PC-9 (cell line): Measurements from ENCODE around the gene NRG3. TPM values are rescaled to one million over a fixed set of nuclear protein-coding genes. Genes with fewer than 3 reads are reported as not detected.

Source experiments
- BruUV-seq: library from RNA; stranded (reverse); fragments of 400-500 nt; replicated peaks from 2 replicates; lab custom pipeline; 2021; lab: Mats Ljungman, UMichigan
- CTCF ChIA-PET: fragments of 300-600 bp; sonication (Branson Sonifier 250); formaldehyde crosslinking; loops from one replicate; lab custom pipeline; 2022; ENCODE audit warnings: antibody characterized with exemption; lab: Charles Lee
- POLR2A ChIA-PET: fragments of 300-600 bp; sonication (Branson Sonifier 250); formaldehyde crosslinking; loops from one replicate; lab custom pipeline; 2022; ENCODE audit warnings: antibody characterized with exemption; ENCODE audit not compliant: unreplicated experiment; lab: Charles Lee
- DNase-seq, 2 experiments: peaks; one replicate each; pipeline versions ENCODE4 v3.0.0 to v3.0.0-alpha.2; 2015 to 2022; ENCODE audit warnings: mixed read lengths in 1 of 2
- H2AFZ ChIP-seq: fragments of 200-600 bp; sonication (generic); 2 replicates; pipeline ENCODE4 v1.8.1; 2017; ENCODE audit warnings: antibody characterized with exemption
- H3F3A ChIP-seq: fragments of 200-600 bp; sonication (generic); 2 replicates; pipeline ENCODE4 v1.8.1; 2017; ENCODE audit warnings: antibody characterized with exemption, mild to moderate bottlenecking, low read depth; ENCODE audit not compliant: insufficient read depth
- H3K27ac ChIP-seq: fragments of 200-600 bp; sonication (generic); 2 replicates; pipeline ENCODE4 v1.6.1; 2016; ENCODE audit warnings: mixed run types
- H3K27me3 ChIP-seq: fragments of 200-600 bp; sonication (generic); 2 replicates; pipeline ENCODE4 v1.6.1; 2016; ENCODE audit warnings: low read depth, mixed run types; ENCODE audit not compliant: insufficient read depth
- H3K36me3 ChIP-seq: fragments of 200-600 bp; sonication (generic); 2 replicates; pipeline ENCODE4 v1.6.1; 2016; ENCODE audit warnings: low read depth, mixed run types
- H3K4me1 ChIP-seq: fragments of 200-600 bp; sonication (generic); replicated peaks from 2 replicates; pipeline ENCODE4 v1.6.1; 2016; ENCODE audit warnings: mixed run types; ENCODE audit not compliant: insufficient read depth
- H3K4me2 ChIP-seq: fragments of 200-600 bp; sonication (generic); 2 replicates; pipeline ENCODE4 v1.6.1; 2017; ENCODE audit warnings: mixed run types
- H3K4me3 ChIP-seq: fragments of 200-600 bp; sonication (generic); 2 replicates; pipeline ENCODE4 v1.6.1; 2016; ENCODE audit warnings: mixed run types
- H3K79me2 ChIP-seq: fragments of 200-600 bp; sonication (generic); 2 replicates; pipeline ENCODE4 v1.6.1; 2017; ENCODE audit warnings: low read depth, mixed run types
- H3K9me2 ChIP-seq: fragments of 200-600 bp; sonication (generic); 2 replicates; pipeline ENCODE4 v1.8.1; 2017; ENCODE audit warnings: mild to moderate bottlenecking; ENCODE audit not compliant: insufficient read depth
- H3K9me3 ChIP-seq: fragments of 200-600 bp; sonication (generic); 2 replicates; pipeline ENCODE4 v1.8.1; 2016; ENCODE audit warnings: low read depth; ENCODE audit not compliant: insufficient read depth
- H4K20me1 ChIP-seq: fragments of 200-600 bp; sonication (generic); 2 replicates; pipeline ENCODE4 v1.8.1; 2017; ENCODE audit not compliant: insufficient read depth
- CTCF ChIP-seq: fragments of 200-600 bp; sonication (generic); conservative IDR thresholded peaks from 2 replicates; pipeline ENCODE4 v1.6.1; 2017; ENCODE audit warnings: mixed run types, antibody characterized with exemption, mild to moderate bottlenecking, moderate library complexity
- EZH2 ChIP-seq: fragments of 200-600 bp; sonication (generic); IDR thresholded peaks from 2 replicates; pipeline ENCODE4 v1.8.0; 2017; ENCODE audit warnings: antibody characterized with exemption, low read depth
- intact Hi-C: fragments of 100-400 bp; cut with micrococcal nuclease; formaldehyde crosslinking; loops from one replicate; pipeline ENCODE4 v1.10.0; 2022; ENCODE audit not compliant: unreplicated experiment
- total RNA-seq: library from RNA; stranded (reverse); gene quantifications from 2 replicates; pipeline ENCODE4 v1.2.3, GENCODE V29; 2021

Gene NRG3
- total RNA-seq, 1 experiment from 2014 or later, result not detected

- no peak for TF ChIP-seq EZH2
- no peak for TF ChIP-seq CTCF
Observed at GRCh38 chr10:82394122-82394521, 519.1 kb downstream of the NRG3 start.

DNA sequence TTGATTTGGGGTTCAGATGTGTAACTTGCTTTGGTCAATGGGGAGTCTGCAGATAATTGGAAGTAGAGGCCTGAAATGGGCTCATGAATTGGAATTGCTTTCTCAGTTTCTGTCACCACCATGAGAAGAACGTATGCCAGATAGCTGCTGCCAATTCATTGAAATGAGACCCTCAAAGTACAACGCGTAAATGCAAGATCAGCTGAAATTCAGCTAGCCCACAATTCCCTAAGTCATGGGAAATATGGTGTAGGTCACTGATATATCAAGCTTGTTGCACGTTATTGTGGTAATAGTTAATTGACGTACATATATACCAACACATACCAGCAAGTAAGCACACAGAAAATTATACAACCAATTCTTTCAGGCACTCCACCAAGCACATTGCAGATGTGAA lies 520.0 kb downstream of the NRG3 start:
- no peaks in the 10 kb centered on the region for H3K9me2 ChIP-seq
- POLR2A ChIA-PET, result no interaction called here
- H3F3A ChIP-seq, result no peaks in the 10 kb centered on the region
- BruUV-seq, result no TSS peak
- no peak for DNase-seq
- no peak overlapping the region for H3K27ac ChIP-seq
- no peaks in the 10 kb centered on the region for H3K36me3 ChIP-seq
- H3K4me2 ChIP-seq, result no peak overlapping the region
- CTCF ChIA-PET, result no interaction called here
- TF ChIP-seq EZH2 (no peak), CTCF (no peak)
- no peak overlapping the region for H2AFZ ChIP-seq
- no peaks in the 10 kb centered on the region for H4K20me1 ChIP-seq
- H3K27me3 ChIP-seq, result no peaks in the 10 kb centered on the region
- H3K79me2 ChIP-seq, result no peaks in the 10 kb centered on the region
- no peaks in the 10 kb centered on the region for H3K4me1 ChIP-seq
- H3K9me3 ChIP-seq, result no peaks in the 10 kb centered on the region
- H3K4me3 ChIP-seq, result no peak overlapping the region
- intact Hi-C loops, result no loop called here

More at GRCh38 chr10:82394122-82394521, 519.1 kb downstream of the NRG3 start:
- no peak overlapping the region for H3K4me3 ChIP-seq
- no peaks in the 10 kb centered on the region for H4K20me1 ChIP-seq
- H3K27ac ChIP-seq, result no peak overlapping the region
- no peak overlapping the region for H2AFZ ChIP-seq
- H3K4me2 ChIP-seq, result no peak overlapping the region
- no peaks in the 10 kb centered on the region for H3K27me3 ChIP-seq
- CTCF ChIA-PET, result no interaction called here
- DNase-seq, result no peak
- no peaks in the 10 kb centered on the region for H3K4me1 ChIP-seq
- POLR2A ChIA-PET, result no interaction called here
- H3K9me3 ChIP-seq, result no peaks in the 10 kb centered on the region
- no peaks in the 10 kb centered on the region for H3K79me2 ChIP-seq
- no peaks in the 10 kb centered on the region for H3K36me3 ChIP-seq
- H3F3A ChIP-seq, result no peaks in the 10 kb centered on the region
- intact Hi-C loops, result no loop called here
- no TSS peak for BruUV-seq
- no peaks in the 10 kb centered on the region for H3K9me2 ChIP-seq

- CTCF ChIA-PET, result no interaction called here
- Histone ChIP-seq H3K27me3 (no peaks in the 10 kb centered on the region), H3K27ac (no peak overlapping the region), H3K4me1 (no peaks in the 10 kb centered on the region), H3K36me3 (no peaks in the 10 kb centered on the region), H2AFZ (no peak overlapping the region), H3K9me2 (no peaks in the 10 kb centered on the region), H4K20me1 (no peaks in the 10 kb centered on the region), H3K4me2 (no peak overlapping the region), H3K4me3 (no peak overlapping the region), H3K79me2 (no peaks in the 10 kb centered on the region), H3F3A (no peaks in the 10 kb centered on the region), H3K9me3 (no peaks in the 10 kb centered on the region)
- no peak for DNase-seq
- BruUV-seq, result no TSS peak
- intact Hi-C loops, result no loop called here
- POLR2A ChIA-PET, result no interaction called here
- TF ChIP-seq CTCF (no peak), EZH2 (no peak)
Observed at GRCh38 chr10:82396886-82397285, 521.9 kb downstream of the NRG3 start.
